Uterus (tissue), 2 donors: ENCODE measurements around the gene FMNL2.

Source experiments
- POLR2A ChIP-seq, 2 donors: fragments of 450-650 bp; IDR thresholded peaks; one replicate each; pipeline ENCODE4 v1.6.1; 2016; ENCODE audit warnings: antibody characterized with exemption in 2 of 2, mild to moderate bottlenecking in 1 of 2, moderate library complexity in 1 of 2
- TF ChIP-seq, protein P1 (sequence below), 4 experiments: fragments of 200-600 bp in 2 of 4; fragments of 450-650 bp in 2 of 4; sonication (generic) in 2 of 4; IDR thresholded peaks; one replicate each; pipeline ENCODE4 v1.5.1; 2016 to 2019; ENCODE audit warnings: antibody characterized with exemption in 4 of 4, mild to moderate bottlenecking in 2 of 4, moderate library complexity in 1 of 4

DNA sequence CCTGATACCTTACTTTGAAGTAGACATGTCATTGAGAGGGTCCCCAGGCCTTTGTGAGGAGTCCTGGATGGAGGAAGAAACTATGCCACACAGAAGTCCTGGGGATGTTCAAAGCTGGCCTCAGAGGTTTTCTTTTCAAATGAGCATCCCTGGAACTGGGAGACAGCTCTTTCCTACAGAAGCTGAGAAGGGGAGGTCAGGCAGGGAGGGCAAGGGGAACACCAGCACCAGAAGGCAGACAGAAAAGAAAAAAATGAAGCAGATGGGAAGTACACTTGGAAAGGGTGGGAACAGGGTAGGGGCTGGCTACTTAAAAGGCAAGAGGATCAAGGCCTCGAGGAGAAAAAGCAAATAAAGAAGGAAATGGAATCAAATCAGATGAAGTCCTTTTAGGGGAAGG lies 120.0 kb downstream of the FMNL2 start:
- TF ChIP-seq, protein P1, sequence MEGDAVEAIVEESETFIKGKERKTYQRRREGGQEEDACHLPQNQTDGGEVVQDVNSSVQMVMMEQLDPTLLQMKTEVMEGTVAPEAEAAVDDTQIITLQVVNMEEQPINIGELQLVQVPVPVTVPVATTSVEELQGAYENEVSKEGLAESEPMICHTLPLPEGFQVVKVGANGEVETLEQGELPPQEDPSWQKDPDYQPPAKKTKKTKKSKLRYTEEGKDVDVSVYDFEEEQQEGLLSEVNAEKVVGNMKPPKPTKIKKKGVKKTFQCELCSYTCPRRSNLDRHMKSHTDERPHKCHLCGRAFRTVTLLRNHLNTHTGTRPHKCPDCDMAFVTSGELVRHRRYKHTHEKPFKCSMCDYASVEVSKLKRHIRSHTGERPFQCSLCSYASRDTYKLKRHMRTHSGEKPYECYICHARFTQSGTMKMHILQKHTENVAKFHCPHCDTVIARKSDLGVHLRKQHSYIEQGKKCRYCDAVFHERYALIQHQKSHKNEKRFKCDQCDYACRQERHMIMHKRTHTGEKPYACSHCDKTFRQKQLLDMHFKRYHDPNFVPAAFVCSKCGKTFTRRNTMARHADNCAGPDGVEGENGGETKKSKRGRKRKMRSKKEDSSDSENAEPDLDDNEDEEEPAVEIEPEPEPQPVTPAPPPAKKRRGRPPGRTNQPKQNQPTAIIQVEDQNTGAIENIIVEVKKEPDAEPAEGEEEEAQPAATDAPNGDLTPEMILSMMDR (IDR thresholded peaks at IDR 0.05) = no peak
- no peak for TF ChIP-seq POLR2A (IDR thresholded peaks at IDR 0.05)
